ENCODE measurements around the gene RTL5. TPM values are rescaled to one million over a fixed set of nuclear protein-coding genes. Genes with fewer than 3 reads are reported as not detected.

The RTL5 gene
- total RNA-seq, 1 experiment from 2014 or later: 2.5 TPM

DNA sequence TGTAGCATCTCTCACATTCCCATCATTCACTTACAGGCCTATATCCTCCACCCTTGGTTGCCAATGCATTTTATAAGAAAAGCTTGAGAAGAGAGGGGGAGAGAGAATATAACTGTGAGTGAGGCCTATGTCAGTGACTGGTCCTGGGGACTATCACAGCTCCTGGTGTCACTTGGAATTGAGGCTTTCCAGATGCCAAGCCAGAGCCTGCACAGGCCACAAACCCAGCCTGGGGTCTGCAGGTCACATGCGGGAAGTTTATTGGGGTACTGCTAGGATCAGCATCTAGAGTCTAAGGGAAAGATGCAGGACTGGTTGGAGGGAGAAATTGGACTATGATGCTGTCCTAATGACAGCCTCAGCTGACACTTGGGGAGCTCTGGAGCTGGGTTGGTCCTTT is 47.6 kb downstream of the RTL5 start:
- no peak overlapping the region for H3K4me3 Mint-ChIP-seq (ENCODE audit: unreplicated experiment)
- BruUV-seq (replicated peaks): no TSS peak
- no peaks in the 10 kb centered on the region for H3K9me3 Mint-ChIP-seq (ENCODE audit: unreplicated experiment)
- no peaks in the 10 kb centered on the region for H3K27me3 Mint-ChIP-seq (ENCODE audit: insufficient read depth, unreplicated experiment)
- Histone ChIP-seq H3K4me3 (ENCODE audit: low read depth, low read length) (no peak overlapping the region), H3K27me3 (replicated peaks; ENCODE audit: control insufficient read depth, insufficient read depth, low read length) (no peaks in the 10 kb centered on the region), H3K4me1 (peaks cover 13% of the 10 kb centered on the region), H3K36me3 (ENCODE audit: control insufficient read depth, insufficient read depth, low read length) (no peaks in the 10 kb centered on the region), H3K9me3 (no peaks in the 10 kb centered on the region)
- H3K4me1 Mint-ChIP-seq (ENCODE audit: low read depth, unreplicated experiment): peaks cover 10% of the 10 kb centered on the region
- POLR2A ChIA-PET: no interaction called here
- CTCF ChIA-PET: no interaction called here
- H3K27ac Mint-ChIP-seq (ENCODE audit: unreplicated experiment): no peak overlapping the region
- no peak for DNase-seq
- no peaks in the 10 kb centered on the region for H3K36me3 Mint-ChIP-seq (ENCODE audit: insufficient read depth, unreplicated experiment)
- intact Hi-C loops (cut with micrococcal nuclease; ENCODE audit: unreplicated experiment): loop anchor here (5.0 kb wide), 2 partner anchors 37 to 43 kb away; no protein-coding TSS in a partner anchor
- no peak for TF ChIP-seq CTCF (IDR thresholded peaks at IDR 0.05; ENCODE audit: insufficient read depth in 1 of 2, low read depth in 1 of 2, low read length in 1 of 2, severe bottlenecking in 1 of 2, unreplicated experiment in 1 of 2)

DNA sequence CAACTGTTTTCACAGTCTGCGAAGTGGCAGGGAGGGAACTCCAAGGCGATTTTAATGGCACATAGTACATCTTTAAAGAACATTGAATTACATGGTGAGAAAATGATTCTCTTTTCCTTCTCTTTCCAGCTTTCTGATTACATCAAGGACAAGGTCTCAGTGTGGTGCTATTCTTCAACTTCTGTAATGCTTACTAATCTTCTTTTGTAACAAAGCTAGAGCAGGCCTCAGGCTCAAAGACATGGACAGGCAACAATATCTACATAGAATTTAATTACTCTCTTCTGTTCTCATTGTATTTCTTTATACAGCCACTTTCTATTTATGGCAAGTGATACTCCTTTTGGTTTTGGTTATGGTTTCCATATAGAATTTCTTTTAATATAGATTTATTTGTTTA is 48.4 kb downstream of the RTL5 start:
- intact Hi-C loops (cut with micrococcal nuclease; ENCODE audit: unreplicated experiment): loop anchor here (5.0 kb wide), 2 partner anchors 36 to 44 kb away; no protein-coding TSS in a partner anchor
- H3K4me1 Mint-ChIP-seq (ENCODE audit: low read depth, unreplicated experiment): peaks cover 10% of the 10 kb centered on the region
- no peak overlapping the region for H3K4me3 Mint-ChIP-seq (ENCODE audit: unreplicated experiment)
- no peaks in the 10 kb centered on the region for H3K27me3 Mint-ChIP-seq (ENCODE audit: insufficient read depth, unreplicated experiment)
- ChIA-PET POLR2A (no interaction called here), CTCF (interaction anchor here (1.0 kb wide), 1 partner anchor 32 kb away, joined by 5 read pairs; no protein-coding TSS in a partner anchor)
- Histone ChIP-seq H3K9me3 (no peaks in the 10 kb centered on the region), H3K4me1 (peaks cover 13% of the 10 kb centered on the region), H3K36me3 (ENCODE audit: control insufficient read depth, insufficient read depth, low read length) (no peaks in the 10 kb centered on the region), H3K27me3 (replicated peaks; ENCODE audit: control insufficient read depth, insufficient read depth, low read length) (no peaks in the 10 kb centered on the region), H3K4me3 (ENCODE audit: low read depth, low read length) (no peak overlapping the region)
- no peak for TF ChIP-seq CTCF (IDR thresholded peaks at IDR 0.05; ENCODE audit: insufficient read depth in 1 of 2, low read depth in 1 of 2, low read length in 1 of 2, severe bottlenecking in 1 of 2, unreplicated experiment in 1 of 2)
- no peak overlapping the region for H3K27ac Mint-ChIP-seq (ENCODE audit: unreplicated experiment)
- no peaks in the 10 kb centered on the region for H3K36me3 Mint-ChIP-seq (ENCODE audit: insufficient read depth, unreplicated experiment)
- no peaks in the 10 kb centered on the region for H3K9me3 Mint-ChIP-seq (ENCODE audit: unreplicated experiment)
- no peak for DNase-seq
- BruUV-seq (replicated peaks): no TSS peak

DNA sequence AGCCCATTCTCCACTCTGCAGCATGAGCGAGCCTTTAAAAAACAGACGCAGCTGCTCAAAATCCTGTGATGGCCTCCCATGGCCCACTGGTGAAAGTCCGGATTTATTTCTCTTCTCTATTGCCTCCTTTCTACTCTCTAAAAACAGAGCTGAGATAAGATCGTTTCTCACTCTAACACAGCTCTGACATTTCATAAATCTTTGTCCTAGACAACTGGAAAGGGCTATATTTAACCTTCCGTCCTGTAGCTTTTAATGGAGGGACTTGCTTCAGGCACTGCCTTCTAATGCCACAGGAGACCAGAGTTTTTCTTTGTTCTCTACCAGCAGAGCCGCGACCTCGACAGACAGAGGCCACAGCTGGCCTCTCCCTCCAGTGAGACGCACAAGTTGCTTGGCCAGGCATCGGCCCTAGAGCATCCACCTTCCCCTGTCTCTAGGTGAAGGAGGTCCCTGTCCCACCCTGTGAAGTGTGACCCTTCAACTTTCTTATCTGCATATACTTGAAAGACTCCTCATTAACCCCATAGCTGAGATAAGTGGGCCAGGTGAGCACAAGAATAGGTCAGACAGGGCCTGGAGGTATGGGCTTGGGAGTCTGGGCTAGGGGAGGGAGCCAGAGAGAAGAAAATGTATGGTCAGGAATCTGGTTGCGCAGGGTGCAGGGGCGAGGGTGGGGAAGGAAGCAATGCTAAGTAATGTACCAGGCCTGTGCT is 50.0 kb downstream of the RTL5 start:
- no peaks in the 10 kb centered on the region for H3K36me3 Mint-ChIP-seq (ENCODE audit: insufficient read depth, unreplicated experiment)
- Histone ChIP-seq H3K27me3 (replicated peaks; ENCODE audit: control insufficient read depth, insufficient read depth, low read length) (no peaks in the 10 kb centered on the region), H3K4me3 (ENCODE audit: low read depth, low read length) (no peak overlapping the region), H3K9me3 (no peaks in the 10 kb centered on the region), H3K36me3 (ENCODE audit: control insufficient read depth, insufficient read depth, low read length) (no peaks in the 10 kb centered on the region), H3K4me1 (peaks cover 13% of the 10 kb centered on the region)
- intact Hi-C loops (cut with micrococcal nuclease; ENCODE audit: unreplicated experiment): loop anchor here (5.0 kb wide), 2 partner anchors 34 to 46 kb away; no protein-coding TSS in a partner anchor
- peaks cover 10% of the 10 kb centered on the region for H3K4me1 Mint-ChIP-seq (ENCODE audit: low read depth, unreplicated experiment)
- no peak overlapping the region for H3K4me3 Mint-ChIP-seq (ENCODE audit: unreplicated experiment)
- no TSS peak for BruUV-seq (replicated peaks)
- TF ChIP-seq CTCF (IDR thresholded peaks at IDR 0.05; ENCODE audit: insufficient read depth in 1 of 2, low read depth in 1 of 2, low read length in 1 of 2, severe bottlenecking in 1 of 2, unreplicated experiment in 1 of 2): no peak
- CTCF ChIA-PET: interaction anchor here (1.2 kb wide), 1 partner anchor 45 kb away, joined by 3 read pairs; no protein-coding TSS in a partner anchor
- no peaks in the 10 kb centered on the region for H3K9me3 Mint-ChIP-seq (ENCODE audit: unreplicated experiment)
- no peaks in the 10 kb centered on the region for H3K27me3 Mint-ChIP-seq (ENCODE audit: insufficient read depth, unreplicated experiment)
- POLR2A ChIA-PET: no interaction called here
- H3K27ac Mint-ChIP-seq (ENCODE audit: unreplicated experiment): peak overlapping the region; percentile 60
- peak; percentile 57 to 83 for DNase-seq
